ENCODE results near the gene RFC4.

DNA sequence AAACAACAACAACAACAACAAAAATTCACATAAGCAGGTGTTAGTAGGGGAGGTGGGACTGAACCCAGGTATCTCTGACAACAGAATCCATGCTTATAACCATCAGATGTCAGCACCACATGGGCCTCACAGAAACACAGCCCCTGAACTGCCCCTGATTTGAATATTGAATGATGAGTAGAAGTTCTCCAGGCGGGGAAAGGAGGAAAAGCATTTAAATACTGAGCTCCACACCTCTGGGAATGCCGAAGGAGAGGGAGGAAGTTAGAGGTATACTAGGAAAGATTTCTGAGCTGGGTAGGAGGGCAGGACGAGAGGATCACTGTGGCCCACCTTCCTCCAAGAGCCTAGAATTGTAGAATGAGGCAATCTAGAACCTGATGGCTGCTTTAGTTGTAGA, 54.8 kb downstream of the RFC4 start:
- TF ChIP-seq ZNF282 (CRISPR knock-in tag; IDR thresholded peaks at IDR 0.05) (no peak), SNIP1 (IDR thresholded peaks at IDR 0.05; ENCODE audit: low read depth) (no peak), GABPB1 (CRISPR knock-in tag; IDR thresholded peaks at IDR 0.05) (no peak), NFE2L1 (tag; IDR thresholded peaks at IDR 0.05; ENCODE audit: borderline replicate concordance, low read depth) (no peak), EZH2 (IDR thresholded peaks at IDR 0.05; ENCODE audit: borderline replicate concordance, low read depth, low read length) (no peak), TGIF2 (CRISPR knock-in tag; IDR thresholded peaks at IDR 0.05) (no peak), GABPA (tag; conservative IDR thresholded peaks at IDR 0.05; ENCODE audit: low read depth) (no peak), ERF (CRISPR knock-in tag; IDR thresholded peaks at IDR 0.05) (no peak), SOX6 (IDR thresholded peaks at IDR 0.05) (no peak), MTA2 (IDR thresholded peaks at IDR 0.05; ENCODE audit: low read depth) (no peak), POLR2AphosphoS5 (IDR thresholded peaks at IDR 0.05; ENCODE audit: control insufficient read depth, insufficient read depth, low read depth, low read length) (no peak)
- TF ChIP-seq, protein P1, sequence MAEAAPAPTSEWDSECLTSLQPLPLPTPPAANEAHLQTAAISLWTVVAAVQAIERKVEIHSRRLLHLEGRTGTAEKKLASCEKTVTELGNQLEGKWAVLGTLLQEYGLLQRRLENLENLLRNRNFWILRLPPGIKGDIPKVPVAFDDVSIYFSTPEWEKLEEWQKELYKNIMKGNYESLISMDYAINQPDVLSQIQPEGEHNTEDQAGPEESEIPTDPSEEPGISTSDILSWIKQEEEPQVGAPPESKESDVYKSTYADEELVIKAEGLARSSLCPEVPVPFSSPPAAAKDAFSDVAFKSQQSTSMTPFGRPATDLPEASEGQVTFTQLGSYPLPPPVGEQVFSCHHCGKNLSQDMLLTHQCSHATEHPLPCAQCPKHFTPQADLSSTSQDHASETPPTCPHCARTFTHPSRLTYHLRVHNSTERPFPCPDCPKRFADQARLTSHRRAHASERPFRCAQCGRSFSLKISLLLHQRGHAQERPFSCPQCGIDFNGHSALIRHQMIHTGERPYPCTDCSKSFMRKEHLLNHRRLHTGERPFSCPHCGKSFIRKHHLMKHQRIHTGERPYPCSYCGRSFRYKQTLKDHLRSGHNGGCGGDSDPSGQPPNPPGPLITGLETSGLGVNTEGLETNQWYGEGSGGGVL (CRISPR knock-in tag; IDR thresholded peaks at IDR 0.05): no peak

Data from K562 (cell line).